GM18505 (cell line): ENCODE data around the gene MAPK1.
"Not testable (repeated sequence)": the region's sequence is repeated elsewhere in the genome, so short reads cannot be mapped to it uniquely, and the experiment has no call there.

Experiments
- ATAC-seq: cut with Tn5 transposase; IDR thresholded peaks from one replicate; pipeline ENCODE4 v1.9.1; 2021; ENCODE audit not compliant: unreplicated experiment
- POLR2A ChIP-seq: IDR thresholded peaks from 4 replicates; pipeline ENCODE4 v1.6.1; 2011; ENCODE audit warnings: borderline replicate concordance; ENCODE audit not compliant: insufficient read depth, insufficient read length; ENCODE audit errors: extremely low read depth

MAPK1 gene

DNA sequence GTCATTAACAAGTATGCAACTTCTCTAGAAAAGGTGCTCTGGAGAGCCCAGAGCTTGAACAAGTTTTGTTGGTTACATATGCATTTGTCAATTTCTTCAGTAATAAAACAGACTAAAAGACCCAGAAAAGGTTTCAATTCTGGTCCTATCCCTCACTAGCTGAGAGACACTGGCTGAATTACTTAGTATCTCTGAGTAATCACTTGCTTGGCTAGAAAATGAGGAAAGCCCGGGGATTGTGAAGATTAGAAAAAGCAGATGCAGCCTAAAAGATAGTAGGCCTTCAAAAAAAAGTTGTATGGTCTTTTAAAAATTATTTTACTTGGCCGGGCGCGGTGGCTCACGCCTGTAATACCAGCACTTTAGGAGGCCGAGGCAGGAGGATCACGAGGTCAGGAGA lies 41.2 kb downstream of the MAPK1 start:
- no peak for ATAC-seq

GRCh38 chr22:21824962-21825361 lies 42.5 kb downstream of the MAPK1 start:
- ATAC-seq = not testable (repeated sequence)

More for the DNA sequence above, 41.2 kb downstream of the MAPK1 start:
- TF ChIP-seq POLR2A = no peak

DNA sequence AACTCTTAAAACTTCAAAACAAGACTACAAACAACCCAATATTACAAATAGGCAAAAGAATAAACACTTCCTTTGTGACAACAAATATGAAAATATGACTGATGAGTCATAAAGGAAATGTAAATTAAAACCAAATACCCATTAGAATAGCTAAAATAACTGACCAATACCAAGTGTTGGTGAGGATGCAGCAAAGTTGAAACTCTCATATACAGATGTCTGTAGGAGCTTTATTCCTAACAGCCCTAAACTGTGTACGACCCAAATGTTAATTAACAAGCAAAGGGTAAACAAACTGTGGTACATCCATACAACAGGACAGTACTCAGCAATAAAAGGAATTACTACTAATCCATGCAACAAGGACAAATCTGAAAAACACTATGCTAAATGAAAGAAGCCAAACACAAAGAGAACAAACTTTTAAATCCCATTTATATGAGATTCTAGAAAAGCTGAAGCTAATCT lies 43.0 kb downstream of the MAPK1 start:
- TF ChIP-seq POLR2A = no peak
- ATAC-seq = no peak

- TF ChIP-seq POLR2A = no peak
- ATAC-seq = no peak
Measured at GRCh38 chr22:21823740-21824444, 43.6 kb downstream of the MAPK1 start.

GRCh38 chr22:21819183-21819770 lies 48.2 kb downstream of the MAPK1 start:
- no peak for TF ChIP-seq POLR2A
- no peak for ATAC-seq

DNA sequence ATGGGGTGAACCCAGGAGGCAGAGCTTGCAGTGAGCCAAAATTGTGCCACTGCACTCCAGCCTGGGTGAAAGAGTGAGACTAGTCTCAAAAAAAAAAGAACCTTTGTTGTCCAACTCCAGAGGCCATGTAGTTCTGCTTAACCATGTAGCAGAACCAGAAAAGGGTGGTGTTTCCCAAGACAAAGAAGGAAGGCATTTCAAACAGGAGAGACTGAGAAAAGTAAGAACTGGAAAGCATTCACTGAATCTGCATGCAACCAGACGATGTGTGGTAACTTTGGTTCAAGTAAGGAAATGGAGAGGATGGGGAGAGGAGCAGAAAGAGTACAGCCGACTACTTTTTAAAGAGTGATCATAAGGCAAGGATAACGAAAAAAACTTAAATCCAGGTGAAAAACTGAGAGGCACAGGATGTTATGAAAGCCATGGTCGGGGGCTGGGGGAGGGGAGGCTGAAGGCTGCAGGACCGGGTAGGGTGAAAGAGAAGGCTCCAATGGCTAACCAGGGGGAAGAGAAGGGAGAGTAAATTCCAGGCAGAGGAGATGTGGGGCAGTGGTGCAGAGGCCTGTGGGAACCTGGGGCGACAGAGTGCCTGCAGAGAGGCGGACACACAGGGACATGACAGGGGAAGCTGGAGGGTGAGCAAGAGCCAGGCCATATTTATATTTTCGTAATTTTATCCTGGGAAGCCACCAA lies 48.8 kb downstream of the MAPK1 start:
- no peak for TF ChIP-seq POLR2A
- no peak for ATAC-seq

GRCh38 chr22:21817497-21817853 lies 50.0 kb downstream of the MAPK1 start:
- ATAC-seq = not testable (repeated sequence)

DNA sequence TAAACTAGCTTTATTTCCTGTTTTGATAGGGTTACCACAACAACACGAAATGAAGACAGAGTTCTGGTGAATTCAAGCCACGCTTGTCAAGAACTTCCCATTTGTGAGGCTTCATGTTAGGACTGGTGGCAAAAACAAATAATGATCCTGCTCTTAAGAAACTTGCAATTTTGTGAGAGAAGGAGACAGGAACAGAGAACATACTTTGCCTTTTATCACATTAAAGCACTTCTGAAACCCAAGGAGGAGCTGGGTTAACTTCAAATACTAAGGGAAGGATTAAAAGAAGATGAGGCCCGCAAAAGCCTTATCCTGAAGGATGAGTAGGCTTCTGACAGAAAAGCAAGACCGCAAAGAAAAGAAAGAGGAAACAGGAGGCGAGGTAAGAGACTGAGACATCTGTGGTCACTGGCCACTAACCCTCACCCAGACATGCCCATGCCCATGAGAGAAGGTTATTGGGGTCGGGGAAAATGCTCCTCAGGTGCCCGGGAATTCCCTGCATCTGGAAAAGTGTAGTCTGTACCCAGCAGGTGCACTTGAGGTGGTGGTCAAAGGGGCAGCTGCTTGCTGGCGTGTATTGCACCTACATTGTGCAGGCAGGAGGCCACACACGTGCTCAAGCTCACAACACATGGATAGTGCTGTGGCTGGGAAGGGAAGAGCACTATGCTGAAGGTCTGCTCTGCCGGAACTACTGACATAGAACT lies 50.5 kb downstream of the MAPK1 start:
- ATAC-seq = peak; percentile 70
- TF ChIP-seq POLR2A = no peak

GRCh38 chr22:21816472-21816786 lies 51.0 kb downstream of the MAPK1 start:
- ATAC-seq = no peak

GRCh38 chr22:21815958-21816357 lies 51.5 kb downstream of the MAPK1 start:
- ATAC-seq = no peak
- TF ChIP-seq POLR2A = no peak

More at GRCh38 chr22:21816472-21816786, 51.0 kb downstream of the MAPK1 start:
- no peak for TF ChIP-seq POLR2A

GRCh38 chr22:21815357-21815756 lies 52.1 kb downstream of the MAPK1 start:
- ATAC-seq = no peak

DNA sequence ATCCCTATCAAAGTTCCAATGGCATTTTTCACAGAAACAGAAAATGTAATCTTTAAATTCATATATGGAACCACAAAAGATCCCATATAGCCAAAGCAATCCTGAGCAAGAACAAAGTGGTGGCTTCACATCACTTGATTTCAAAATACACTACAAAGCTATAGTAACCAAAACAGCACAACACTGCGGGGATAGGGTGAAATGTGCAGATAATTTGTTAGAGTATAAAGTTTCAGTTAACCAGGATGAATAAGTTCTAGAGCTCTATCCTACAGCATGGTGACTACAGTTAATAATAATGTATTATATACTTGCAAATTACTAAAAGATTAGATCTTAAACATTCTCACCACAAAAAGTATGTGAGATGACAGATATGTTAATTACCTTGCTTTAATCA lies 55.5 kb downstream of the MAPK1 start:
- no peak for ATAC-seq
- no peak for TF ChIP-seq POLR2A

More at GRCh38 chr22:21815357-21815756, 52.1 kb downstream of the MAPK1 start:
- TF ChIP-seq POLR2A = no peak

- TF ChIP-seq POLR2A = no peak
Measured at GRCh38 chr22:21807544-21808529, 59.6 kb downstream of the MAPK1 start.

DNA sequence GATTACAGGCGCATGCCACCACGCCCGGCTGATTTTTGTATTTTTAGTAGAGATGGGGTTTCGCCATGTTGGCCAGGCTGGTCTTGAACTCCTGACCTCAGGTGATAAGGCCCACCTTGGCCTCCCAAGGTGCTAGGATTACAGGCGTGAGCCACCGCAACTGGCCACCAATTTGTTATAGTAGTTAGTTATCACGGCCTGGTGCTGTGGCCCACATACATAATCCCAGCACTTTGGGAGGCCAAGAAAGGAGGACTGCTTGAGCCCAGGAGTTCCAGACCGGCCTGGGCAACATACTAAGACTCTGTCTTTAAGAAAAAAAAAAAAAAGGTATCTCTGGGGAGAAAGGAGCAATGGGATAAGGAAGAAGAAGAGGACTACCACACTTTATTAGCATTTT lies 62.1 kb downstream of the MAPK1 start:
- not testable (repeated sequence) for ATAC-seq

More at GRCh38 chr22:21807544-21808529, 59.6 kb downstream of the MAPK1 start:
- no peak for ATAC-seq
